NCI-H2171 treated with DMSO at 0.1 percent for 48 hours (cell line): ENCODE measurements around the gene NTM.

Source experiments
- DNase-seq: peaks from one replicate; lab custom pipeline; 2025; lab: John Stamatoyannopoulos, UW

The NTM gene

DNA sequence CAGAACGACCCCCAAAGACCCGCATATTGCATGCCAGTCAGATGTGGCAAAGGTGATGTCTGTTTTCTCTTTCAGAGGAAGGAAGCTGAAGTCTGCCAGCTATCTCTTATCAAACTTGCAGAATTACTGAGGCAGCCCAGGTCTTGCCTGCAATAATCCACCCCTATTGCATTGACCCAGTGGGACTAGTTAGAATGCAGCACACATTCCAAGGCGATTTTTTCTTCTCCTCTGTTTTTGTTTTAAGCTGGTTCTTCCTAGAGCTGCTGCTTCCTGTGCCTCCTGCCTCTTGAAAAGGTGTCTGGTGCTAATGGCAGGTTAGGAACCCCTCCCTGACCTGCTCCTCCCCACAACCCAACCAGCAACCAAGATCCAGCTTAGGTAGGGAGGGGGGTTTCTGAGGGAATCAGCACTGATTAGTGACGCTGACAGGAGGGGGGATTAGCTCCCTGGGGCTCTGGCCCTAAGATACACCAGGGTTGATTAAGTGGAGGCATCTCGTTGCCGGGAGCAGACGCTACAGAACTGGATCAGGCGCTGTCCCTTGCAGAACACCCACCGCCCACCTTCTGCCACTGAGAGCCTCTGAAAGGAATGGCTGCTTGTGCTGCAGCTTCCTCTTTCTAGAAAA, 2.8 kb downstream of the NTM start:
- DNase-seq: no peak

DNA sequence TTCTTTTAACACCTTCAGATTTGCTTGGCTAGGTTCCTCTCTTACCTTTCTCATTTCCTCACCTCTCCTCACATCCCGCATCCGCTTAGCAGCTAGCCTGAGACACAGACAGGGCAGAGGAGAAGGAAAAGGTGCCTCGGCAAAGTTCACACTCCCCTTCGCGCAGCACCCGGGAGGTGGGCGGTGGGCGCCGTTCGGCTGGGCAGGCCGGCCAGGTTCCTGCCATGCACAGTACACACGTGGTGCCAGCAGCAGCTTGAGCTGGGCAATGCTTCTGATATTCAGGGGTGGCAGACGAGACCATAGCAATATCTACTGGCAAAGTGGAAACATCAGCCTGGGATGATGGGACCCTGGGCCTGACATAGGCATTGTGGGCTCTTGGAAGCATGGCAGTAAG, 3.3 kb downstream of the NTM start:
- no peak for DNase-seq

DNA sequence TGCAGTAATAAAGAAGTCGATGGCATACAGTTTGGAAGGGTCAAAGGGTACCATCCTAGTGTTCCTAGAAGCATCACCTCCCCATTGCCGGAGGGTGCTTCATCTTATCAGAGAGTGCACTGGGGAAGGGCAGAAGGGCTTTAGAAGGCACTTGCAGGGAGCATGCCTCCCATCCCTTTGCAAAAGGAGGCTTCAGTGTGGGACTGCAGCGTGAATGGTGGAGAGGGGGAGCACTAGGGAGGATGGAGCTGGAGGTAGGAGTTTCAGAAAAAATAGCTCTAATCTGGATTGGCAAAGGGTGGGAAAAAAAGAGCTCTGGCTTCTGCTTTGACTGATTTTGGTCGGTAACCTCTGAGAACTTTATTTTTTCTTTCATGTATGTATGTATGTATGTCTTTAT, 5.0 kb downstream of the NTM start:
- no peak for DNase-seq

GRCh38 chr11:131375915-131376314, 5.5 kb downstream of the NTM start:
- DNase-seq: no peak

- DNase-seq: no peak
These were observed 8.5 kb downstream of the NTM start for GRCh38 chr11:131378931-131379330.

GRCh38 chr11:131385763-131386390, 15.5 kb downstream of the NTM start:
- no peak for DNase-seq

GRCh38 chr11:131386408-131386807, 16.0 kb downstream of the NTM start:
- DNase-seq: no peak

- DNase-seq: no peak
These were observed 17.6 kb downstream of the NTM start for GRCh38 chr11:131388030-131388429.

GRCh38 chr11:131389582-131389981, 19.2 kb downstream of the NTM start:
- no peak for DNase-seq

DNA sequence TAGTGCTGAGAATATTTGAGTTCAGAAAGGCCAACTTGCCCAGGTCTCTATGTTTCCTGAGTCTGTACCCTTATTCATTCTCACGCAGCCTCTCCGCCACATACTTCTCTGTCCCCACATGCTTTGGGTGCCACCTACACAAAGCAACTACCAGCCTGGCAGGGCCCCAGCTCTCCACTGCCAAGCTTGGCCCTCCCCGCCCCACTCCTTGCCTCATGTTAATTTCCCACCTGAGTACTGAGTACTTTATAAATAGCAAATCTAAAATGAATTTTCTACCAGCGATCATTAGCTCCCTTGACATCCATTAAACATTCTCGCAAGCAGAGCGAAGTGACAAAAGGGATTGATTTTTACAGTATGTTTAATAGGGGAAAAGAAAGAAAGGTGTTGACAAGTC, 20.8 kb downstream of the NTM start:
- no peak for DNase-seq

GRCh38 chr11:131392528-131393255, 22.3 kb downstream of the NTM start:
- DNase-seq: no peak

GRCh38 chr11:131393691-131394090, 23.3 kb downstream of the NTM start:
- no peak for DNase-seq

GRCh38 chr11:131397675-131398074, 27.3 kb downstream of the NTM start:
- no peak for DNase-seq

GRCh38 chr11:131402040-131402439, 31.6 kb downstream of the NTM start:
- DNase-seq: no peak

GRCh38 chr11:131404010-131404409, 33.6 kb downstream of the NTM start:
- DNase-seq: no peak

GRCh38 chr11:131408025-131408640, 37.7 kb downstream of the NTM start:
- DNase-seq: no peak

- DNase-seq: no peak
These were observed 38.9 kb downstream of the NTM start for GRCh38 chr11:131409345-131409744.

- no peak for DNase-seq
These were observed 41.2 kb downstream of the NTM start for GRCh38 chr11:131411636-131412035.

- no peak for DNase-seq
These were observed 41.6 kb downstream of the NTM start for GRCh38 chr11:131412061-131412460.

DNA sequence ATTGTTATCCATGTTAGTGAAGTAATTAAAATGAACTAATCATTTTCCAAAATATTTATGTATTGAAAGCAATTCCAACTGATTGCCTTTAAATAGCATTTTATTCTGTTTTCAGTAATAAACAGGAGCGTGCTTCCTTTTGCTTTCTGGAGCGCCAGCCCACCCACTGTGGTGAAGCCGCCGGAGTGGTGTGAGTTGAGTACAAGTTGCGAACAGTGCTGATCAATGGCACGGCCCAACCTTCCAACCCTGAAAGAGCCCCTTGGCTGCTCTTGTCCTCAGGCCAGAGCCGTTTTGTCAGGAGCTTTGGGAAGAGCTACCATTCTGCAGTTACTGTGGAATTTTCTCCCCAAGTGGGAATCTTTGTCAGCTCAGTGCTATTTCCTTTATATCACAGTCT, 42.8 kb downstream of the NTM start:
- no peak for DNase-seq

DNA sequence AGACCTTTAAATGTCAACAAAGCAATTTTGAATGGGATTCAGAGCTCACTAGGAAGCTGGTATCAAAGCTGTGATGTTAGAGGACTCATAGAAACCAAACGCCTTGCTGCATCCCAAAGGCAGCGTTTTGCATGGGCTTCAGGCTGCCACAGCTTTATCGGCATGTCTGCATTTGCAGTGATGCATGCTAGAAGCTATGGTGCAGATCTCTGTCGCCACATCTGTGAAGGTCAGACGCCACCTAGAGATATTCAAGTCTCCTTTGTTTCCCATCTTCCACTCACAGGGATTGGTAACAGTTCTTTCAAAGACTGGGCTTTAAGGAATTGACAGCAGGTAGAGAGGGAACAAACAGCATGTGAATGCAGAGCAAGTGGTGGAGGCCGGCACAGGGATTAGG, 47.8 kb downstream of the NTM start:
- DNase-seq: no peak

DNA sequence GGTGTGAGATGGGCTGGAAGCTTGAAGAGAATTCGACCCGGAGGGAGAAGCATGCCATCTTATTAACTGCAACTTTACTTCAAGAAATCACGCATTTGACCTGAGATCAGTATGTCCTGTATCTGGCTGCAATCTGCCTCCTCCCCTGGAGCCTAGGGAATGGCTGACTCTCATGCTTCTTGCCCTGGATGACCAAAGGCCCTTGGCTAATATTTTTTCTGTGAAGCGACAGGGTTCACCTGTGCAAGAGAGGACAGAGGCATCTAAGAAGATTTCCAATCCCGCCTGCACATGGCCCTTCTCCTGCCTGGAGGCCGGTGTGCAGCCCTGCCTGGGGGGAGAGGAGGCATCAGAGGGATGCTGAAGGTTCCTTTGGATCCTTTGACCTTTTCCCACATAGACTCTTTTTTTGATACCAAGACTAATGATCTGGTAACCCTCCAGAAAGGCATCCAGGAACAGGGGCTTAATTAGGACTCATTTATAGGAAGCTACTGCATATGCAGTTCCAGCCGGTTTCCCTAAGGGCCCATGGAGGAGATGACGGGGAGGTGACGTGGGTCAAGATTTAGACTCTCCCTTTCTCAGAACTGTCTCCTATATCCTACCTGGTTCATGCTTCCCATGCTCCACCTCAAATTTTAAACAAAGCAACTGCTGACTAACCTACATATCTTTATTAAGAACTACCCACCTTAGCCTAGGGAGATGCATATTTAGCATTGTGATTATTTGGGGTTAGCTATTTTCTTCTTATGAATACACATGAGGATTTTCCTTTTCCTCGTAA, 50.8 kb downstream of the NTM start:
- no peak for DNase-seq
